HG03280 (cell line): ENCODE measurements around the gene PRDM16.

Experiments
- ATAC-seq: cut with Tn5 transposase; IDR thresholded peaks from one replicate; pipeline ENCODE4 v1.9.1; 2021; ENCODE audit warnings: mild to moderate bottlenecking, moderate library complexity; ENCODE audit not compliant: unreplicated experiment

The PRDM16 gene

DNA sequence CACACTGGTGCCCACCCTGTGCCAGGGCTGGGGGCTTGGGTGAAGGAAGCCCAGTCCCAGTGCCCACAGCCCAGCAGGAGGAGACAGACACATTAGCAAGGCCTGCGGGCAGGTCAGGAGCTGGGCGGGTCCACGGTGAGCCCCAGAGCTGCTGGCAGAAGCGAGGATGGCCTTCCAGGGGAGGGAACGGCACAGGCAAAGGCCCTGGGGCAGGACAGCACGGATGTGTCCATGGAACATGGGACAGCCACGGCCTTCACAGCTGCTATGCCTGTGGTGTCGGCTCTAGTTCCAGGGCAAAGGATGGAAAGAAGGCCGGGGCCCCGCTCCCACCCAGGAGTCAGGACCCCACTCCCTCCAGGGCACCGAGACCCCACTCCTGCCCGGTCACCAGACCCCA is 220.5 kb downstream of the PRDM16 start:
- ATAC-seq, result no peak

GRCh38 chr1:3290438-3290837 is 221.4 kb downstream of the PRDM16 start:
- ATAC-seq, result no peak

- ATAC-seq, result no peak
Observed at GRCh38 chr1:3290915-3291314, 221.9 kb downstream of the PRDM16 start.

DNA sequence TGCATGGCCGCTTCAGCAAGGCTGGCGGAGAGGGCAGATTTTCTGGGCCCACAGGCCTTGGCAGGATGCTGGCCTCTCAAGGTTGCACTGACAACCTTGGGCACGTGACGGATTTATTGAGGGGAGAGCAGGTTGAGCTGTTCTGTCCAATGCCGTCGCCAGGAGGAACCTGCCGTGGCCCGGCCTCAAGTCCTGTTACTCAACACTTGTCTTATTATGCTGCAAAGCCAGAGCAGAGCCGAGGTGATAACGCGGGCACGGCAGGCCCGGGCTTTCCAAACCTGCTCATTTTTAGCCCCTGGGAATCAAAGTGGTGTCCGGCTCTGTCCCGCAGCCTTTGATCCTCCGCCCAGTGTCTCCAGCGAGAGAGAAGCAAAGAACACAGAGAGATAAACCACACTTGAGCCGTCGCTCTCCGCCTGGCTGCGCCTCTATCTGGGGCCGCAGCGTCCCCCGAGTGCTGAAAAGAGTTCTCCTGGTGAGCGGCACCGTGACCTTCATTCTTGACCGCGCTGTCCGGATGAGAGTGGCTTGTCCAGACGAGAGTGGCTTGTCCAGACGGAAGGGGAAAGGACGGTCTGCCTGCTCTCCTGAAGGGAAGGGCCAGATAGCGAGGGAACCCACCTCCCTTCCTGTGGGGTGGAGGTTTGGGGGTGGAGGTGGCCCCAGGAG is 223.2 kb downstream of the PRDM16 start:
- no peak for ATAC-seq

DNA sequence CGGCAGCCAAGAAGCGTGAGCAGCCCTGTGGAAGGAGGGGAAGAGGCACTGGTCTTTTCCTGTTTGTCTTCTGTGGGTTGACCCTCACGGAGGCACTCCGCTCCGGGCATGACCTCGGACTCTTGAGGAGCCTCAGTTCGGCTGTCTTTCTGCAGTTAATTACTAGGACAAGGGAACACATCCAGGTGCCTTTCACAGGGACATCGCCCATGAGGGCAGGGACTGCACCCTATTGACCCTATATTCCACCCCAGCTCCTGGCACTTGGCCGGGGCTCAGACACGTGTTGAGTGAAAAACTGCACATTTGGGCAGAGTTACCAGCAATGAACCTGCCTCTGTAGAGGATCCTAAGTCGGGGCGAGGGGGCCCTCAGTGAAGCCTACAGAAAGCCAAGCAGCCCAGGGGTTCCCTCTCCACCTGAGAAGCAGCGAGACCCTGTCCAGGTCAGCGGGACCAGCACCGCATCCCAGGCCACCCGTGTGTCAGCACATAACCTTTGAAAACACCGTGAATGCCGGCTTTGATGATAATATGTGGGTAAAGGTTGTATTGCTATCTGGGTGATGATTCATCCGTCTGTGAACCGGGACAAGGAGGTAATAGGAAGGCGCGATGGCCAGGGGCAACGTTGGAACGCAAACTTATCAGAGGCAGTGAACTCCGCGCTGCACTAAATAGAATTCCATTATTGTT is 224.0 kb downstream of the PRDM16 start:
- no peak for ATAC-seq

DNA sequence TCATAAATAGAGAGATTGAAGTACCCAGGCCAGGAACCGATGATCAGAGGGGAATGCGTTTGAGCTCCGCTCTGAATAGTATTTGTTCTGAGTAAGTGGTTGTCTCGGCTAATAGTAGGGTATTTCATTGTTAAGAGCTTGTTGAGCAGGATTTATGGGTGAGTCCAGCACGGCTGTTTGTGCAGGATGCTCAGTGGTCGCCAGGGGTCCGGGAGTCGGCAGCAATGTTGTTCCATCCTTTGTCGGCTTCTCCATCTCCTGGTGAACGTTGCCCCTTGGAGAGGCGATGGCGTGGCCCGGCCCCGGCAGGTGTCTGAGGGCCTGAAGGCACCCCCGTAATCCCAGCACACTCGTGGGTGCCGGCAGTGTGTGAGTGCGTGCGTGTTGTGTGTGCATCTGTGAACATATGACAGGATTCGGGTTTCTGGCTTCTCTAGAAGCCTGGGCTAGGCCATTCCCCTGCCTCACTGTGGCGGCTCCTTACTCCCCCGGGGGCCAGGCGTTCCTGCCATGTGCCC is 224.6 kb downstream of the PRDM16 start:
- ATAC-seq, result no peak

DNA sequence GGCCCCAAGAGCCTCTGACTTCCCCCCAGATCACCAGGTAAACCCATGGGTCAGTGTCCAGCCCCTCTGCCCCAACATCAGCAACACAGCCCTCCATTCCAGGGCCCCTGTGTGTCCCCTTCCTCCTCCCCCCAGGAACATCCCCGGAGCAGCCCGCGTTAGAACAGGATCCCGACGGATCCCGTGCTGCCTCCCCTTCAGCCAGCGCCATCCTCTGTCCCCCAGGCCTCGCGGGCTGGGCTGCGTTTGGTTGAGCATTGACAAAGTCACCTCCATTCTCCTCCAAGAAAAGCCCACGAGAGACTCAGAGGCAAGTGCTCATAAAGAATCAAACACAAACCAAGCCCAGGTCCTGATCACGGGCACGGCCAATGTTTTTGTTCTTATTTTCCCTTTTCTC is 225.4 kb downstream of the PRDM16 start:
- ATAC-seq, result no peak

DNA sequence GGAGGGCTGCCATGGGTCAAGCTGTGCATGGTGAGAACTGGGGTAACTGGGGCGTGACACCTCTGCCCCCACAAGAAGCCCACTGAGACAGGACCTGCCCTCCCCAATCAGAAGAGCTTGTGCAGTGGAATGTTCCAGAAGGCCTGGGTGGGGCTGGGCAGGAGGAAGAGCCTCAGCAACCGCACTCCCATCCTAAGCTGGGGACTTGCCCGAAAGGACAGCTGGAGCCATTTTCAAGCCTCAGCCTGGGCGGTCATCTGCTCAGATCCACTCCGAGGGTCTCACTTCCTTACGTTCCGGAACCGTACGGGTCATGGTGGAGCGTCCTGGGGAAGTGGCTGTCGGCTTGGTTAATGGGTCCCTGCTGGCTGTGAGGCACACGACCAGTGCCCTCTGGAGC is 226.8 kb downstream of the PRDM16 start:
- ATAC-seq, result no peak

DNA sequence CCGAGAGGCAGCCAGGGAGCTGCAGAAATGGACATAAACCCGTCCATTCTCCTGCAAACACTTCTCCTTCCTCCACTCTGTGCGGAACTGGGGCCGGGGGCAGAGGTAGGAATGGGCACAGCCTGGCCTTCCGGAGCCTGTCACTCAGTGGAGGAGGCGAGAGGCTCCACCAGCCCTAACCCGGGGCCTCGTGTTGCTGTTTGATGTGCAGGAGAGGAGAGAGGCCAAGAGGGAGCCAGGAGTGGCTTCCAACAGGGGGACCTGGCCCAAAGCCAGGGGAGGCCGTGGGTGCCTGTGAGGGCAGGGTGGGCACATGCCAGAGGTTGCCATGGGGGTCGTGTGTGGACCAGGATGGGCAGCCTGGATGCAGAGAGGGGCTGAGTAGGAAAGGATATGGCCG is 227.3 kb downstream of the PRDM16 start:
- no peak for ATAC-seq

DNA sequence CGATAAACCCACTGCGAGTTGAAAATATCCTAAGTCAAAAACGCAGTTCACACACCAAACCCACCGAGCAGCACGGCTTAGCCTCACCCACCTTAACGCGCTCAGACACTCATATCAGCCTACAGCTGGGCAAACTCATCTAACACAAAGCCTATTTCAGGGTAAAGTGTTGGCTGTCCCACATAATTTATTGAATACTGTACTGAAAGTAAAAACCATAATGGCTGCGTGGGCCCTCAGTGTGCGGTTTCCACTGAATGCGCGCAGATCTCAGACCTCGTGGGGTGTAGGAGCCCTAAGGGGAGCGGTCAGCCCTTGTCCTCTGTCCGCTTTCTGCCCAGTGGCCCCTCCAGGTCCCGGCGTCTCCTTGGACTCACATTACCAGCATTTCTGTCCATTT is 227.8 kb downstream of the PRDM16 start:
- ATAC-seq, result no peak

DNA sequence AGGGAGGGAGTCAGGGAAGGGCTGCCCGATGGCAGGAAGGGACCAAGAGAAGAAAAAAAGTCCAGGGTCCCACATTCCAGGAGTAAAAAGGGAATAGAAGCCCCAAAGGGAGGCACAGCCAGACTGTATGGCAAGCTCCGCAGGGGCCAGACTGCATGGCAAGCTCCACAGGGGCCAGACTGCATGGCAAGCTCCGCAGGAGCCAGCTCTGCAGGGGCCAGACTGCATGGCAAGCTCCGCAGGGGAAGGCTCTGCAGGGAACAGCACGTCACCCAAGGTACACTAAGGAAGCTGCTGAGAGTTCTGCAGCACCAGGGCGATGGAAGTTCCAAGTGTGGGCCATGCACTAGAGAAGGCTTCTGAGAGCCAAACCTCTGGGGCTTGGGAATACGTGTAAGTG is 228.8 kb downstream of the PRDM16 start:
- no peak for ATAC-seq

DNA sequence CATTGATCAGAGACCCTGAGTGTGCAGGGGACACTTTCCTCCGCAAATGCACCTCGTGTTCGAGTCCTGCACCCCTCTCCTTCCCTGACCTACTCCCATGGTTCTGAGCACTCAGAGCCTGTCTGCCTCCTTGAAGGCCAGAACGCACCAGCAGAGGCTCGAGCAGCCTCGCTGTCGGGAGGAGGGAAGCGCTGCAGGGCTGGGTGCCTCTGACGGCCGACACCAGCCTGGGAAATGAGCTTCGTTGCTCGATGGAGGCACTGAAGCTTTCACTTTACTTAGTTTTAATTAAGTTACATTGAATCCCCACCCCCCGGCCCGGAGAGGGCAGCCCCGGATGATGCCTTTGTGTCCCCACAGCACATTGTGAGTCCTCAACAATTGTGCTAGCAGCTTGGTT is 229.2 kb downstream of the PRDM16 start:
- ATAC-seq, result no peak

DNA sequence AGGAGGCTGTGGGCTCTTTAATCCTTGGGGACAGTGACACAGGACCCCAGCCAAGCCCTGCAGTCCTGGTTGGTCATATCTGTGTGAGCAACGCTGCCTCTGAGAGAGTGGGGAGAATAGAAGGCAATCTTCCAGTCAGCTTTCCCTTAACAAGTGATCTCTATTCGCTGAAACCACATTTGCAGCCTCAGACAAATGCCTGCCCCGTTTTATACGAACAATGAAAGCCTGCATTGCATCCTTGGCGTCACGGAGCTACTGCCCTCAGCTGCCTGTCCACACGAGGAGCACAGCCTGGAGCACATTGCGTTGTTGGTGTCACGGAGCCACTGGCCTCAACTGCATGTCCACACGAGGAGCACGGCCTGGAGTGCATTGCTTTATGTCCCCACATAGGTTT is 235.2 kb downstream of the PRDM16 start:
- ATAC-seq, result no peak

- no peak for ATAC-seq
Observed at GRCh38 chr1:3304692-3305091, 235.7 kb downstream of the PRDM16 start.

DNA sequence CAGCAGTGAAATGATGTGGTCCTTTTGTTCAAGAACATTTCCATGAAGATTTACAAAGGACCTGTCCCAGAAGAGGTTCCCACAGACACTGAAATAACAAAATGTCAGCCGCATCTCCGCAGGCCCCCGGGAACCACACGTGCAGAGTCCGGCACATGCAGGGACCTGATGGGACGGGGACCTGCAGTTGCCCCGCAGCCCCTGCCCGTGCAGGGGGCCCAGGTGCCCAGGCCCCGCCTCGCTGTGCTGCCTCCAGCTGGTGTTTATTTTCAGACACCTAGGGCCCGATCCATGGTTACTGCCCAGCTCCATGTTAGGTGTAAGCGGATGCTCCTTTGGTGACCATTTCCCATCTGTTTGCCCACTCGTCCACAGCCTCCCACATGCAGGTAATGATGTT is 236.2 kb downstream of the PRDM16 start:
- ATAC-seq, result no peak

DNA sequence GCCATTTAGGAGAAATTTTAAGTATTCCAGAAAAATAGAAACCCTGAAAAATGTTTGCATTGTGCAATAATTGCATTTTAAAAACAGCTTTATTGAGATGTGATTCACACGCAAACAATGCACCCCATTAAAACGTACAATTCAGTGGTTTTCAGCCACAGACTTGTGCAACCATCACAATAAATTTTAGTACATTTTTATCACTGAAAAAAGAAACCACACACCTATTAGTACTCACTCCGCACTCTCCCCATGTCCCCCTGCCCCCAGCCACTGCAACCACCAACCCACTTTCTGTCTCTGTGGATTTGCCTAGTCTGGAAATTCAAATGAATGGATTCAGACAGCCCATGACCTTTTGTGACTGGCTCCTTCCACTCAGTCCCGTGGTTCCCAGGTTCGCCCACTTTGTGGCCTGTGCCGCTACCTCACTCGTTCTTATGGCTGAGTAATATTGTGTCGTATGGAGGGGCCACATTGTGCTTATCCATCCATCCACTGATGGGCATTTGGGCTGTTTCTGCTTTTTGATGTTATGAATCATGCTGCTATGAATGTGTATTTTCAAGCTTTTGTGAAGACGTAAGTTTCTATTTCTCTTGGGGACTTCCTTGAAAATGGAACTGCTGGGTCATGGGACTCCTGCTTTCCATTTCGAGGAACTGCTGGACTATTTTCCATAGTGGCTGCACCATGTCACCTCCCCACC is 237.7 kb downstream of the PRDM16 start:
- ATAC-seq, result no peak

DNA sequence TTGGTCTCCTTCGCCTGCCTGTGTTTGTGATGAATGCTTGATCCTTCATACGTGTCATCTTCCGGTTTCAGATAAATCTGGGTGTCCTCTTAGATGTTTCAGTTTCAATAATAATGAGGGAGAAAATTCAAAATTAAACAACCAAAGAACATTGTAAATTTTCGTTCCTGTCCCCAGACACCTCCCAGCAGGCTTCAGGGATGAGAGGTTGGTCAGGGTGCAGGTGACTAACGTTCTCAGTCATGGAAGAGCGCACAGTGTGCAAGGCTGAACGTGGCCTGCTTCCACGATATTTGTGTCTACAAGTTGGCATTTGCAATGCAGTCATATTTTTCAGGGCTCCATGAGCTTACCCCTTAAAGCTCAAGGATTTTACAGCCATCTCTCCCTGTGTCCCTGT is 238.4 kb downstream of the PRDM16 start:
- no peak for ATAC-seq

DNA sequence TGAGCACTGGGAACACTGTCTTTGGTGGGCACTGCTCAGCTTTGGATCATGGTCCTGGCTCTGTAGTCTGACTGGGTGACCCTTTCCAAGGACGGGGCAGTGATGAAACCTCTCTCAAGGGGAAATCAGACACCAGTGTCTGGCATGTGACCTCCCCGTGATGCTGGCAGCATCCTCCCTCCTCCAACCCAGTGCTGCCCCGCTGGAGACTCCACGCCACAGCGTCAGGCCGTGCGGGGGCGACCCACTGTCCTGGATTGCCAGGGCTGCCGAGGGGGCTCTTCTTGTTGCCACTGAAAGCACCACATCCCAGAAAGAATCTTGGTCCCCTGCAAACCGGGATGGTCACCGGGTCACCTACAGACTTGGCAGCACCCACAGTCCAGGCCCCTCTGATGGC is 239.1 kb downstream of the PRDM16 start:
- no peak for ATAC-seq

- no peak for ATAC-seq
Observed at GRCh38 chr1:3310718-3311400, 241.9 kb downstream of the PRDM16 start.

- no peak for ATAC-seq
Observed at GRCh38 chr1:3311711-3312110, 242.7 kb downstream of the PRDM16 start.

DNA sequence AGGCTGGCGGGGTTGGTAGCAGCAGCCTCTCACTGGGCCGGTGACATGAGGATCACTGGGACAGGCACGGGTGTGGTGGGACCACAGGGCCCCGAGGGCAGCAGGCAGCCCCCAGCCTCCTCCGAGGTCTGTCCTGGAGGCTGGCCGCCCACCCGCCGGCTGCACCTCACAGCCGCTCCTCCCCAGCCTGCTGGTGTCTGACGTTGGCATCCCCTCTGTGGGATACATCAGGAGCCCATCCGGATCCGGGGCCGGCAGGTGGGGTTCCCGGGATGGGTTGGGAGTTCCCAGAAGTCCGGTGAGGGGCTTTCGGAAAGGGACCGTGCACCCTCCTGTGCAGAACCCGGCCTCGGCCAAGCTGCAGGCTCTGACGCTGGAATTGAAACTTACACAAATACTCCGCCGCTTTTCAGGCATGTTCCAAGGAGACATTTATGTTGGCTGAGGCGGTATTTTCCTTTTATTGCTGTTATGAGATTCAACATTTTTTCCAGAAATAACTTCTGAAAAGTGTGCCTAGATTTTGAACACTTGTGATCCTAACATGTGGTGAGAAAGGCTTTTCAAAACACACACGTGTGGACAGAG is 243.4 kb downstream of the PRDM16 start:
- no peak for ATAC-seq
